K562 (cell line): ENCODE measurements around the gene TENT4B. TPM values are rescaled to one million over a fixed set of nuclear protein-coding genes. Genes with fewer than 3 reads are reported as not detected.

ENCODE experiments used
- CEBPG ChIP-seq, 3 experiments: fragments of 200-800 bp in 1 of 3; sonication (Bioruptor generic) in 1 of 3; sonication (generic) in 1 of 3; formaldehyde crosslinking in 1 of 3; IDR thresholded peaks in 2 of 3; conservative IDR thresholded peaks in 1 of 3; 2 replicates each; pipeline versions ENCODE4 v1.6.1 to v1.8.0; 2016 to 2022; ENCODE audit warnings: missing compliant biosample characterization in 2 of 3, missing genetic modification characterization in 2 of 3, mild to moderate bottlenecking in 1 of 3, missing genetic modification reagents in 1 of 3
- ELF4 ChIP-seq: fragments of 450-650 bp; formaldehyde crosslinking; IDR thresholded peaks from 2 replicates; pipeline ENCODE4 v1.4.0; 2022; ENCODE audit warnings: missing genetic modification characterization
- ETV1 ChIP-seq: fragments of 450-650 bp; conservative IDR thresholded peaks from 2 replicates; pipeline ENCODE4 v1.6.1; 2016; ENCODE audit warnings: missing genetic modification characterization, control low read depth, low read depth, missing compliant biosample characterization
- EZH2 ChIP-seq: IDR thresholded peaks from 2 replicates; pipeline ENCODE4 v1.6.1; 2012; ENCODE audit warnings: low read depth, mild to moderate bottlenecking, inconsistent platforms, low read length, borderline replicate concordance
- GABPA ChIP-seq: fragments of 200-800 bp; sonication (Bioruptor generic); conservative IDR thresholded peaks from 2 replicates; pipeline ENCODE4 v1.6.1; 2016; ENCODE audit warnings: low read depth, missing genetic modification characterization, missing compliant biosample characterization
- L3MBTL2 ChIP-seq: fragments of 450-650 bp; IDR thresholded peaks from 2 replicates; pipeline ENCODE4 v1.6.1; 2016; ENCODE audit warnings: mild to moderate bottlenecking, moderate library complexity
- NCOA4 ChIP-seq: fragments of 450-650 bp; IDR thresholded peaks from 2 replicates; pipeline ENCODE4 v1.6.1; 2018; ENCODE audit warnings: mild to moderate bottlenecking; ENCODE audit not compliant: partially characterized antibody
- PHB2 ChIP-seq: fragments of 450-650 bp; IDR thresholded peaks from 2 replicates; pipeline ENCODE4 v1.6.1; 2017; ENCODE audit warnings: low read depth
- PPARD ChIP-seq: fragments of 250-450 bp; sonication (Bioruptor Pico); IDR thresholded peaks from 2 replicates; pipeline ENCODE4 v1.8.0; 2022; ENCODE audit warnings: inconsistent platforms, mild to moderate bottlenecking, moderate library complexity
- SMARCA5 ChIP-seq: fragments of 450-650 bp; IDR thresholded peaks from 2 replicates; pipeline ENCODE4 v1.6.1; 2016
- ZNF57 ChIP-seq: fragments of 450-650 bp; formaldehyde crosslinking; IDR thresholded peaks from 2 replicates; pipeline ENCODE4 v1.4.0; 2020; ENCODE audit warnings: mild to moderate bottlenecking, moderate library complexity
- ZNF717 ChIP-seq: fragments of 250-450 bp; sonication (Bioruptor Pico); IDR thresholded peaks from 2 replicates; pipeline ENCODE4 v1.5.0; 2021
- ZNF76 ChIP-seq: fragments of 250-450 bp; sonication (Bioruptor Pico); IDR thresholded peaks from 2 replicates; pipeline ENCODE4 v1.4.0; 2020; ENCODE audit warnings: mild to moderate bottlenecking, moderate library complexity, borderline replicate concordance
- polyA plus RNA-seq, 8 experiments: library from polyadenylated mRNA; depleted of rRNA in 4 of 8; stranded (reverse) in 5 of 8; unstranded in 3 of 8; fragments of >200 nt; fragmentation: Nextera tagmentation in 2 of 8; fragmentation: Illumina TruSeq in 1 of 8; extraction: Ambion mirVana in 2 of 8; extraction: Trizol in 1 of 8; gene quantifications; 2 replicates each; pipeline versions ENCODE4 v1.2.1 to v1.2.3, GENCODE V29; 2011 to 2014; ENCODE audit warnings: inconsistent platforms in 1 of 8, missing spikeins in 1 of 8
- total RNA-seq, 7 experiments: library from RNA; depleted of rRNA in 6 of 7; stranded (reverse); fragments of >200 nt in 6 of 7; fragmentation: Illumina TruSeq in 2 of 7; extraction: Trizol in 2 of 7; gene quantifications; 2 replicates each; pipeline versions ENCODE4 v1.2.1 to v1.2.3, GENCODE V29; 2011 to 2021; ENCODE audit warnings: low replicate concordance in 1 of 7
- TF ChIP-seq, protein P1 (sequence below): fragments of 450-650 bp; formaldehyde crosslinking; conservative IDR thresholded peaks from 2 replicates; pipeline ENCODE4 v1.4.0; 2022; ENCODE audit warnings: mild to moderate bottlenecking, missing genetic modification characterization
- TF ChIP-seq, protein P2 (sequence below): sonication (generic); formaldehyde crosslinking; IDR thresholded peaks from 2 replicates; pipeline ENCODE4 v1.9.0; 2022; ENCODE audit warnings: mild to moderate bottlenecking, missing genetic modification reagents
- TF ChIP-seq, protein P3 (sequence below): fragments of 200-800 bp; sonication (Bioruptor generic); IDR thresholded peaks from 2 replicates; pipeline ENCODE4 v1.6.1; 2016; ENCODE audit warnings: missing genetic modification characterization, missing compliant biosample characterization
- TF ChIP-seq, protein P4 (sequence below): conservative IDR thresholded peaks from 2 replicates; pipeline ENCODE4 v1.6.1; 2011; ENCODE audit warnings: low read depth, mild to moderate bottlenecking, low read length; ENCODE audit not compliant: control insufficient read depth
- TF ChIP-seq, protein P5 (sequence below): IDR thresholded peaks from 2 replicates; pipeline ENCODE4 v1.6.1; 2014; ENCODE audit warnings: antibody characterized with exemption

Gene TENT4B
- total and polyA plus RNA-seq, 9 of the 15 experiments (the other 6 are each of a cell fraction or from before 2014, with no cell fraction given): 5.2 to 8.4 (median 7.0) TPM

DNA sequence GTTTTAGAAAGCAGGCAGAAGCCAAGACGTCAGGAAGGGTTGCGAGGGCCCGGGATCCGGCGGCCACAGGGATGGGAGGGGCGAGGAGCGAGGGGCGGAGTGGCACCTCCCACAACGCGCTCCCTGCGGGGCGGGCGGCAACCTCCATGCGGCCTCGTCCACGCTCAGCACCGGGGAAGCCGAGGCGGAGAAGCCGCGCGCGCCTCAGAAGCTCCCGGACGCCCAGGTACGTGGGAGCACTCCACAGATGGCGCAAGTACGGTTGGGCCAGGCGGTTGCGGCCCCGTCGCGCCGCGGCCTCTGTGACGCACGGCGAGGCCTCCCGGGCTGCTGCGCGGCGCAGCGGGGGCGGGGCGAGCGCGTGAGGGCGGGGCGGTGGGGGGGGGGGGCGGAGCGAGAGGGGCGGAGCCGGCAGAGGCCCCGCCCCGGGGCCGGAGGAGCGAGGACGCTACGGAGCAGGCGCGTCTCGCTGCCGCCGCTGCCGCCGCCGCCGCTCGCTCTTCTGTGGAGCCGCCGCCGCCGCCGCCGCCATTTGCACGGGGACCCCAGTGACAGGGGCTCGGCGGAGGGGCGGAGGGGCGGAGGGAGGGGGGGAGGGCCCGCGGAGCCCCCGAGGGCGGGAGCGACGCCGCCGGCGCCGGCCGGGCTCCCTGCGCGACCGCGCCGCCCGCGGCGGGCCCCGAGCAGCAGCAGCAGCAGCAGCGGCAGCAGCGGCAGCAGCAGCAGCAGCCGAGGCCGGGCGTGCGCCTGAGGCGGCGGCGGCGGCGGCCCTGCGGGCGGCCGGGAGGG is at the start of gene TENT4B (continued):
- TF ChIP-seq EZH2 (no peak), GABPA (tag) (no peak; the same call in 1 of the 2 replicates), ELF4 (CRISPR knock-in tag) (no peak), ZNF57 (CRISPR knock-in tag) (no peak), PPARD (CRISPR knock-in tag) (no peak), L3MBTL2 (peak; percentile 48; the same call in 1 of the 2 replicates), SMARCA5 (no peak), CEBPG (CRISPR knock-in tag; IDR thresholded peaks at IDR 0.05) (0 out of 2 replicates have a peak, but pooled peaks have one; percentile 43), CEBPG (tag; conservative IDR thresholded peaks at IDR 0.05 in 1 of 2, IDR thresholded peaks at IDR 0.05 in 1 of 2) (no peak), ETV1 (no peak), ZNF717 (no peak), PHB2 (no peak), NCOA4 (no peak), ZNF76 (CRISPR knock-in tag) (no peak)
- TF ChIP-seq, protein P1, sequence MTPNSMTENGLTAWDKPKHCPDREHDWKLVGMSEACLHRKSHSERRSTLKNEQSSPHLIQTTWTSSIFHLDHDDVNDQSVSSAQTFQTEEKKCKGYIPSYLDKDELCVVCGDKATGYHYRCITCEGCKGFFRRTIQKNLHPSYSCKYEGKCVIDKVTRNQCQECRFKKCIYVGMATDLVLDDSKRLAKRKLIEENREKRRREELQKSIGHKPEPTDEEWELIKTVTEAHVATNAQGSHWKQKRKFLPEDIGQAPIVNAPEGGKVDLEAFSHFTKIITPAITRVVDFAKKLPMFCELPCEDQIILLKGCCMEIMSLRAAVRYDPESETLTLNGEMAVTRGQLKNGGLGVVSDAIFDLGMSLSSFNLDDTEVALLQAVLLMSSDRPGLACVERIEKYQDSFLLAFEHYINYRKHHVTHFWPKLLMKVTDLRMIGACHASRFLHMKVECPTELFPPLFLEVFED (CRISPR knock-in tag): no peak
- TF ChIP-seq, protein P2, sequence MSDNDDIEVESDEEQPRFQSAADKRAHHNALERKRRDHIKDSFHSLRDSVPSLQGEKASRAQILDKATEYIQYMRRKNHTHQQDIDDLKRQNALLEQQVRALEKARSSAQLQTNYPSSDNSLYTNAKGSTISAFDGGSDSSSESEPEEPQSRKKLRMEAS (CRISPR knock-in tag): peak; percentile 65
- TF ChIP-seq, protein P3, sequence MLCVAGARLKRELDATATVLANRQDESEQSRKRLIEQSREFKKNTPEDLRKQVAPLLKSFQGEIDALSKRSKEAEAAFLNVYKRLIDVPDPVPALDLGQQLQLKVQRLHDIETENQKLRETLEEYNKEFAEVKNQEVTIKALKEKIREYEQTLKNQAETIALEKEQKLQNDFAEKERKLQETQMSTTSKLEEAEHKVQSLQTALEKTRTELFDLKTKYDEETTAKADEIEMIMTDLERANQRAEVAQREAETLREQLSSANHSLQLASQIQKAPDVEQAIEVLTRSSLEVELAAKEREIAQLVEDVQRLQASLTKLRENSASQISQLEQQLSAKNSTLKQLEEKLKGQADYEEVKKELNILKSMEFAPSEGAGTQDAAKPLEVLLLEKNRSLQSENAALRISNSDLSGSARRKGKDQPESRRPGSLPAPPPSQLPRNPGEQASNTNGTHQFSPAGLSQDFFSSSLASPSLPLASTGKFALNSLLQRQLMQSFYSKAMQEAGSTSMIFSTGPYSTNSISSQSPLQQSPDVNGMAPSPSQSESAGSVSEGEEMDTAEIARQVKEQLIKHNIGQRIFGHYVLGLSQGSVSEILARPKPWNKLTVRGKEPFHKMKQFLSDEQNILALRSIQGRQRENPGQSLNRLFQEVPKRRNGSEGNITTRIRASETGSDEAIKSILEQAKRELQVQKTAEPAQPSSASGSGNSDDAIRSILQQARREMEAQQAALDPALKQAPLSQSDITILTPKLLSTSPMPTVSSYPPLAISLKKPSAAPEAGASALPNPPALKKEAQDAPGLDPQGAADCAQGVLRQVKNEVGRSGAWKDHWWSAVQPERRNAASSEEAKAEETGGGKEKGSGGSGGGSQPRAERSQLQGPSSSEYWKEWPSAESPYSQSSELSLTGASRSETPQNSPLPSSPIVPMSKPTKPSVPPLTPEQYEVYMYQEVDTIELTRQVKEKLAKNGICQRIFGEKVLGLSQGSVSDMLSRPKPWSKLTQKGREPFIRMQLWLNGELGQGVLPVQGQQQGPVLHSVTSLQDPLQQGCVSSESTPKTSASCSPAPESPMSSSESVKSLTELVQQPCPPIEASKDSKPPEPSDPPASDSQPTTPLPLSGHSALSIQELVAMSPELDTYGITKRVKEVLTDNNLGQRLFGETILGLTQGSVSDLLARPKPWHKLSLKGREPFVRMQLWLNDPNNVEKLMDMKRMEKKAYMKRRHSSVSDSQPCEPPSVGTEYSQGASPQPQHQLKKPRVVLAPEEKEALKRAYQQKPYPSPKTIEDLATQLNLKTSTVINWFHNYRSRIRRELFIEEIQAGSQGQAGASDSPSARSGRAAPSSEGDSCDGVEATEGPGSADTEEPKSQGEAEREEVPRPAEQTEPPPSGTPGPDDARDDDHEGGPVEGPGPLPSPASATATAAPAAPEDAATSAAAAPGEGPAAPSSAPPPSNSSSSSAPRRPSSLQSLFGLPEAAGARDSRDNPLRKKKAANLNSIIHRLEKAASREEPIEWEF (CRISPR knock-in tag): no peak
- TF ChIP-seq, protein P4, sequence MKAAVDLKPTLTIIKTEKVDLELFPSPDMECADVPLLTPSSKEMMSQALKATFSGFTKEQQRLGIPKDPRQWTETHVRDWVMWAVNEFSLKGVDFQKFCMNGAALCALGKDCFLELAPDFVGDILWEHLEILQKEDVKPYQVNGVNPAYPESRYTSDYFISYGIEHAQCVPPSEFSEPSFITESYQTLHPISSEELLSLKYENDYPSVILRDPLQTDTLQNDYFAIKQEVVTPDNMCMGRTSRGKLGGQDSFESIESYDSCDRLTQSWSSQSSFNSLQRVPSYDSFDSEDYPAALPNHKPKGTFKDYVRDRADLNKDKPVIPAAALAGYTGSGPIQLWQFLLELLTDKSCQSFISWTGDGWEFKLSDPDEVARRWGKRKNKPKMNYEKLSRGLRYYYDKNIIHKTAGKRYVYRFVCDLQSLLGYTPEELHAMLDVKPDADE: 0 out of 2 replicates have a peak, but pooled peaks have one; percentile 52
- TF ChIP-seq, protein P5, sequence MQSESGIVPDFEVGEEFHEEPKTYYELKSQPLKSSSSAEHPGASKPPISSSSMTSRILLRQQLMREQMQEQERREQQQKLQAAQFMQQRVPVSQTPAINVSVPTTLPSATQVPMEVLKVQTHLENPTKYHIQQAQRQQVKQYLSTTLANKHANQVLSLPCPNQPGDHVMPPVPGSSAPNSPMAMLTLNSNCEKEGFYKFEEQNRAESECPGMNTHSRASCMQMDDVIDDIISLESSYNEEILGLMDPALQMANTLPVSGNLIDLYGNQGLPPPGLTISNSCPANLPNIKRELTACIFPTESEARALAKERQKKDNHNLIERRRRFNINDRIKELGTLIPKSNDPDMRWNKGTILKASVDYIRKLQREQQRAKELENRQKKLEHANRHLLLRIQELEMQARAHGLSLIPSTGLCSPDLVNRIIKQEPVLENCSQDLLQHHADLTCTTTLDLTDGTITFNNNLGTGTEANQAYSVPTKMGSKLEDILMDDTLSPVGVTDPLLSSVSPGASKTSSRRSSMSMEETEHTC: no peak
